ACC112 (cell line): ENCODE results near the gene TSPAN11.

Source experiments
- H2AFZ ChIP-seq: fragments of 200-600 bp; sonication (generic); one replicate; pipeline ENCODE4 v1.6.0; 2017; ENCODE audit warnings: antibody characterized with exemption, low read length; ENCODE audit not compliant: unreplicated experiment
- H3K27ac ChIP-seq: fragments of 200-600 bp; sonication (generic); 2 replicates; pipeline ENCODE4 v1.5.1; 2014; ENCODE audit warnings: low read depth, mild to moderate bottlenecking, antibody characterized with exemption, low read length, moderate library complexity
- H3K27me3 ChIP-seq: fragments of 200-600 bp; sonication (generic); 2 replicates; pipeline ENCODE4 v1.6.1; 2014; ENCODE audit warnings: mild to moderate bottlenecking, antibody characterized with exemption, low read length, moderate library complexity, mixed read lengths; ENCODE audit not compliant: insufficient read depth
- H3K36me3 ChIP-seq: fragments of 200-600 bp; sonication (generic); 2 replicates; pipeline ENCODE4 v1.6.1; 2016; ENCODE audit warnings: mild to moderate bottlenecking, antibody characterized with exemption, low read length, moderate library complexity, mixed read lengths; ENCODE audit not compliant: insufficient read depth
- H3K4me1 ChIP-seq: fragments of 200-600 bp; sonication (generic); one replicate; pipeline ENCODE4 v1.6.1; 2016; ENCODE audit warnings: low read length, mixed read lengths; ENCODE audit not compliant: insufficient read depth, unreplicated experiment, control insufficient read depth
- H3K4me3 ChIP-seq: fragments of 200-600 bp; sonication (generic); 2 replicates; pipeline ENCODE4 v1.5.1; 2014; ENCODE audit warnings: mild to moderate bottlenecking, low read depth, low read length
- H3K79me2 ChIP-seq: fragments of 200-600 bp; sonication (generic); one replicate; pipeline ENCODE4 v1.6.0; 2016; ENCODE audit warnings: low read length; ENCODE audit not compliant: control insufficient read depth, unreplicated experiment, insufficient read depth

Gene TSPAN11

DNA sequence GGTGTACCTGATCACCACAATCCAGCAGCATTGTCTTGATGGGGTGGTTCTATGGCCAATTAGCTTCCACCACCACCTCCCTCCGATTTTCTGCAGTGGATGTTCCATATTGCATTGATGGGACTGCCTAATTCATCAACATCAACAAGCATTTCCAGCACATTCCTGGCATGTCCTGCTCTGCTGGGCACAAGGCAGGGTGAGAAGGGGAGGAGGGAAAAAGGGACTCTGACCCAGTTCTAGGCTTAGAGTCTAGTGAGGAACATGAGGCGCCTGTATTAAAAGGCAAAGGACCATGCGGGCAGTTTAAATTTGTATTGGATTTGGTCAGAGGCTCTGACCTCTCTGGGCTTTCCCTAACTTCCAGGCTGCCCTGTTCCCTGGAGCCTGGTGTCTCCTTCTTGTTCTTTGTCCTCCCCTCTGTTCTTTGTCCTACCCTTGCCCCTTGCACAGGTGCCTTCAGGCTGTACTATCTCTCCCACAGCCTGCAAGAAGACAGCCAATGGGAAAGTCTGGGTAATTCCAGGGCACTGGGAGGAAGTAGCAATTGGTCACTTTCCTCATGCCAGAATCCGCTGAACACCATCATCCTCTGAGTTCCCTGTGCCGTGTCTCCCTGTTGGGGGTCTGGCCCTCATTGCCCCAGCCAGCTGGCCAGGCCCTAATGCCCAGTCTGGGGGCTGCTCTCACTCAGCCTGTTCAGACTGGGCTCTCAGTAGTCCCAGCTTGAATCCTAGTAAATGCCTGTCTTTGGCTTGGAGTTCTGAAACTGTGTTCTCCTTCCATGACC is 43.3 kb downstream of the TSPAN11 start:
- Histone ChIP-seq H3K4me3 (no peak overlapping the region), H3K27me3 (peaks cover 93% of the 10 kb centered on the region), H3K79me2 (no peaks in the 10 kb centered on the region), H2AFZ (no peak overlapping the region), H3K4me1 (no peaks in the 10 kb centered on the region), H3K27ac (no peak overlapping the region), H3K36me3 (no peaks in the 10 kb centered on the region)

- Histone ChIP-seq H3K79me2 (no peaks in the 10 kb centered on the region), H3K4me1 (no peaks in the 10 kb centered on the region), H3K27ac (no peak overlapping the region), H3K36me3 (no peaks in the 10 kb centered on the region), H3K27me3 (peaks cover 85% of the 10 kb centered on the region), H2AFZ (no peak overlapping the region), H3K4me3 (no peak overlapping the region)
These were observed 44.1 kb downstream of the TSPAN11 start for GRCh38 chr12:30970559-30971197.

DNA sequence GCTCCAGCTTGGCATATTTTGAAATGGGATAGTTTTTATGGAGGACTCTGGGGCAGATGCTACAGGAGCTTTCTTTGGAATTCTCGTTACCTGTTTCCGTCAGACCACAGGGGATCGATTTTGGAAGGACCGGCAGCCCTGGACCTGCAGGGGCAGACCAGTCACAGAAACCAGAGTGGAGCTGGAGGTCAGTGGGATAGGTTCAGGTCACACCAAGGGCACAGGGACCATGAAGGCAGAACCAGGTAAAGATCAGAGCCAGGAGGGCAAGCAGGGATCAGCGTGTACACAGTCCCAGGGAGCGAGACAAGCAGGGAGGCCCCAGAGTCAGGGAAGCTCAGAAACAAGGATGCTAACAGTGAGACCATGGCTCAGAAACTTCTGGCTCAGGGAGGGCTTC is 45.5 kb downstream of the TSPAN11 start:
- Histone ChIP-seq H3K4me1 (no peaks in the 10 kb centered on the region), H3K27me3 (peaks cover 72% of the 10 kb centered on the region), H3K4me3 (no peak overlapping the region), H2AFZ (no peak overlapping the region), H3K27ac (no peak overlapping the region), H3K79me2 (no peaks in the 10 kb centered on the region), H3K36me3 (no peaks in the 10 kb centered on the region)

DNA sequence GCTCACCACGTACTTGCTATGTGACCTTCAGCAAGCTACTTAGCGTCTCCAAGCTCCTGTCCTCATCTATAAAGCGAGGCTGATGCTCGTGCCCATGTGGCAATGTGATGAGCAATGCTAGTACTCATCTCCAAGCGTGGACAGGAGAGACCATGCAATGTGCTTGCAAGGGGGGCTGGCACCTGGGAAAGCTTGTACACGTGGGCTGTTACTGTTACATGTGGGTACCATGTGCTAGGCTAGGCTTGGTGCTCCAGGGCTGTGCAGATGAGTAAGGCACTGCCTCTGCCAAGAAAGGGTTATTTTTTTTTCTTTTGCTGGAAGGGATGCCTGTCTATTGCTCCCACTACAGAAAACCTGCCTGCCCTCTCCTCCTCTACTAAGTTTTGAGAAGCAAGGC is 46.6 kb downstream of the TSPAN11 start:
- no peaks in the 10 kb centered on the region for H3K36me3 ChIP-seq
- peaks cover 60% of the 10 kb centered on the region for H3K27me3 ChIP-seq
- no peak overlapping the region for H2AFZ ChIP-seq
- H3K4me1 ChIP-seq, result no peaks in the 10 kb centered on the region
- no peaks in the 10 kb centered on the region for H3K79me2 ChIP-seq
- no peak overlapping the region for H3K27ac ChIP-seq
- no peak overlapping the region for H3K4me3 ChIP-seq

GRCh38 chr12:30973830-30974229 is 47.3 kb downstream of the TSPAN11 start:
- H2AFZ ChIP-seq, result no peak overlapping the region
- H3K79me2 ChIP-seq, result no peaks in the 10 kb centered on the region
- H3K27me3 ChIP-seq, result peaks cover 54% of the 10 kb centered on the region
- H3K36me3 ChIP-seq, result no peaks in the 10 kb centered on the region
- no peaks in the 10 kb centered on the region for H3K4me1 ChIP-seq
- H3K4me3 ChIP-seq, result no peak overlapping the region
- H3K27ac ChIP-seq, result no peak overlapping the region

- no peak overlapping the region for H3K4me3 ChIP-seq
- peaks cover 43% of the 10 kb centered on the region for H3K27me3 ChIP-seq
- H2AFZ ChIP-seq, result no peak overlapping the region
These were observed 48.4 kb downstream of the TSPAN11 start for GRCh38 chr12:30974746-30975500.

GRCh38 chr12:30975581-30975980 is 49.0 kb downstream of the TSPAN11 start:
- H3K27ac ChIP-seq, result no peak overlapping the region
- no peak overlapping the region for H2AFZ ChIP-seq
- H3K4me1 ChIP-seq, result no peaks in the 10 kb centered on the region
- peaks cover 36% of the 10 kb centered on the region for H3K27me3 ChIP-seq
- H3K79me2 ChIP-seq, result no peaks in the 10 kb centered on the region
- H3K36me3 ChIP-seq, result no peaks in the 10 kb centered on the region
- no peak overlapping the region for H3K4me3 ChIP-seq

More at GRCh38 chr12:30974746-30975500, 48.4 kb downstream of the TSPAN11 start:
- H3K36me3 ChIP-seq, result no peaks in the 10 kb centered on the region
- no peaks in the 10 kb centered on the region for H3K4me1 ChIP-seq
- no peak overlapping the region for H3K27ac ChIP-seq
- no peaks in the 10 kb centered on the region for H3K79me2 ChIP-seq

GRCh38 chr12:30976206-30976605 is 49.7 kb downstream of the TSPAN11 start:
- Histone ChIP-seq H2AFZ (no peak overlapping the region), H3K27me3 (peaks cover 30% of the 10 kb centered on the region), H3K4me1 (no peaks in the 10 kb centered on the region), H3K79me2 (no peaks in the 10 kb centered on the region), H3K4me3 (no peak overlapping the region), H3K36me3 (no peaks in the 10 kb centered on the region), H3K27ac (no peak overlapping the region)

- H2AFZ ChIP-seq, result no peak overlapping the region
- H3K4me1 ChIP-seq, result no peaks in the 10 kb centered on the region
These were observed 50.6 kb downstream of the TSPAN11 start for GRCh38 chr12:30977124-30977523.

GRCh38 chr12:30977537-30978349 is 51.2 kb downstream of the TSPAN11 start:
- H3K36me3 ChIP-seq, result no peaks in the 10 kb centered on the region

More at GRCh38 chr12:30977124-30977523, 50.6 kb downstream of the TSPAN11 start:
- Histone ChIP-seq H3K79me2 (no peaks in the 10 kb centered on the region), H3K27me3 (peaks cover 22% of the 10 kb centered on the region), H3K36me3 (no peaks in the 10 kb centered on the region), H3K4me3 (no peak overlapping the region), H3K27ac (no peak overlapping the region)

More at GRCh38 chr12:30977537-30978349, 51.2 kb downstream of the TSPAN11 start:
- Histone ChIP-seq H3K27me3 (peaks cover 16% of the 10 kb centered on the region), H2AFZ (no peak overlapping the region), H3K27ac (no peak overlapping the region), H3K4me3 (no peak overlapping the region), H3K79me2 (no peaks in the 10 kb centered on the region), H3K4me1 (no peaks in the 10 kb centered on the region)
